ENCODE results near the gene RGS7BP.
A peak's percentile ranks its signal among the peaks of the same experiment; 100 is the strongest.

Gene RGS7BP

DNA sequence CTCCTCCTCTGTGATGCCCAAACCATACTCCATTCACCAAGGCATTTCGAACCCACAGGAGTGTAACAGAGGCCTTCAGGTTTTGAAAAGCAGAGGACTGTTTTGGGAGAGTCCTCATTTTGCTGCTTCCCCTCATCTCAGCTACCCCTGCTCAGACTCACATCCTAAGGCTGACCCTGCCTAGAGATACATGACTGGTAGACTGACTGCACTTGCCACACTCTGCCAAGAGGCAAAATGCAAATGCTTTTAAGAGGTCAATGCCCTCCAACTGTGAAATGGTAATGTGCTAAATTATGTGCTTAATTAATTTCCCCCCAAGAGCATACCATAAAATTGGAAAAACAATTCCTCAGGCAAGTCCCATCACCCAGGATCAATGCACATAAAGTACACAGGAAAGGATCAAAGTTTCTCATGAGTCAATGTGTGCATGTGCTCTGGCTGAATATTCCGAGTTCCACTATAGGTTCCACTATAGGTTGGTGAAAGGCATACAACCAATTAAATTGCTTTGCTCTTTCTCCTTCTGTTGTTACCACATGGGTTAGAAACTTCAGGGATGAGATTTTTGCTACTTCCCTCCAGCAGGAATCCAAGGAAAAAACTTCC lies 87.0 kb downstream of the RGS7BP start:
- no peak for DNase-seq (ENCODE audit: low read depth)
- H3K4me3 ChIP-seq (ENCODE audit: control insufficient read depth, low read depth, low read length) = no peak overlapping the region
- TF ChIP-seq, protein P1, sequence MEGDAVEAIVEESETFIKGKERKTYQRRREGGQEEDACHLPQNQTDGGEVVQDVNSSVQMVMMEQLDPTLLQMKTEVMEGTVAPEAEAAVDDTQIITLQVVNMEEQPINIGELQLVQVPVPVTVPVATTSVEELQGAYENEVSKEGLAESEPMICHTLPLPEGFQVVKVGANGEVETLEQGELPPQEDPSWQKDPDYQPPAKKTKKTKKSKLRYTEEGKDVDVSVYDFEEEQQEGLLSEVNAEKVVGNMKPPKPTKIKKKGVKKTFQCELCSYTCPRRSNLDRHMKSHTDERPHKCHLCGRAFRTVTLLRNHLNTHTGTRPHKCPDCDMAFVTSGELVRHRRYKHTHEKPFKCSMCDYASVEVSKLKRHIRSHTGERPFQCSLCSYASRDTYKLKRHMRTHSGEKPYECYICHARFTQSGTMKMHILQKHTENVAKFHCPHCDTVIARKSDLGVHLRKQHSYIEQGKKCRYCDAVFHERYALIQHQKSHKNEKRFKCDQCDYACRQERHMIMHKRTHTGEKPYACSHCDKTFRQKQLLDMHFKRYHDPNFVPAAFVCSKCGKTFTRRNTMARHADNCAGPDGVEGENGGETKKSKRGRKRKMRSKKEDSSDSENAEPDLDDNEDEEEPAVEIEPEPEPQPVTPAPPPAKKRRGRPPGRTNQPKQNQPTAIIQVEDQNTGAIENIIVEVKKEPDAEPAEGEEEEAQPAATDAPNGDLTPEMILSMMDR (IDR thresholded peaks at IDR 0.05; ENCODE audit: control insufficient read depth, insufficient read depth, low read depth, low read length, missing control alignments) = no peak

DNA sequence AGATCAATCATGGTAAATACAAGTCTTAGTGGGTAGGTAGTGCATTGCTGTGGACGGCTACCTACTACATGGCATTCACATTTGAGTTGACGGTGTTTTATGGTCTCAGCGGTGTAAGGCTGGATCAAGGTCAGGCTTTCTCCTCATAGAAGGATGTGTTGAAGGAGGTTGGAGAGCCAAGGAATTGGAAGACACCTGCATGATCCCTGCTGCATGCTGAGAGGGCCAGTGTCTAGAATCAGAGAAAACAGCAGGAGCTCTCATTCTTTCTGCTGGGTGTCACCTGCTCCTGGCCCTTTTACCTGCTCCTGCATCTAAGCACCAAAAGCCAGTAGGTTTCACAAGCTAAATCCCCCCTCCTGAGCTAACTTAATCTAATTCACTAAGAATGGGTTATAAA lies 88.2 kb downstream of the RGS7BP start:
- TF ChIP-seq, protein P1 (IDR thresholded peaks at IDR 0.05; ENCODE audit: control insufficient read depth, insufficient read depth, low read depth, low read length, missing control alignments) = no peak
- no peak overlapping the region for H3K4me3 ChIP-seq (ENCODE audit: control insufficient read depth, low read depth, low read length)

DNA sequence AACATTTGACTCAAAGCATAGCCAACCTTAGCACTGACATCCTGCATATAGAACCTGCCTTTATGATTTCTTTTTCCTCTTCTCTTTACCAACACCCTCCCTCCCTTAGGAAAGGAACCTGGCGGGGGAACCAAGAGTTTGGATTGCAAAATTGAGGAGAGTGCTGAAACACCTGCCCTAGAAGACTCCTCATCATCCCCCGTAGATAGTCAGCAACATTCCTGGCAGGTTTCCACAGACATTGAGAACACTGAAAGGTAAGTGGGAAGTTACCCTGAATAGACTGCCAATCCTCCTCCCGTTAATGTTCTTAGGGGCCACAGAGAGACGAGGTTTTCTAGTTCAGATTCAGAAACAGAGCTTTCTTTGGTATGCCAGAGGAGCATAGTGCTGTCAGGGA lies 88.8 kb downstream of the RGS7BP start:
- TF ChIP-seq, protein P1 (IDR thresholded peaks at IDR 0.05; ENCODE audit: control insufficient read depth, insufficient read depth, low read depth, low read length, missing control alignments) = no peak
- no peak for DNase-seq (ENCODE audit: low read depth)
- no peak overlapping the region for H3K4me3 ChIP-seq (ENCODE audit: control insufficient read depth, low read depth, low read length)

More for the DNA sequence above, 88.2 kb downstream of the RGS7BP start:
- no peak for DNase-seq (ENCODE audit: low read depth)

DNA sequence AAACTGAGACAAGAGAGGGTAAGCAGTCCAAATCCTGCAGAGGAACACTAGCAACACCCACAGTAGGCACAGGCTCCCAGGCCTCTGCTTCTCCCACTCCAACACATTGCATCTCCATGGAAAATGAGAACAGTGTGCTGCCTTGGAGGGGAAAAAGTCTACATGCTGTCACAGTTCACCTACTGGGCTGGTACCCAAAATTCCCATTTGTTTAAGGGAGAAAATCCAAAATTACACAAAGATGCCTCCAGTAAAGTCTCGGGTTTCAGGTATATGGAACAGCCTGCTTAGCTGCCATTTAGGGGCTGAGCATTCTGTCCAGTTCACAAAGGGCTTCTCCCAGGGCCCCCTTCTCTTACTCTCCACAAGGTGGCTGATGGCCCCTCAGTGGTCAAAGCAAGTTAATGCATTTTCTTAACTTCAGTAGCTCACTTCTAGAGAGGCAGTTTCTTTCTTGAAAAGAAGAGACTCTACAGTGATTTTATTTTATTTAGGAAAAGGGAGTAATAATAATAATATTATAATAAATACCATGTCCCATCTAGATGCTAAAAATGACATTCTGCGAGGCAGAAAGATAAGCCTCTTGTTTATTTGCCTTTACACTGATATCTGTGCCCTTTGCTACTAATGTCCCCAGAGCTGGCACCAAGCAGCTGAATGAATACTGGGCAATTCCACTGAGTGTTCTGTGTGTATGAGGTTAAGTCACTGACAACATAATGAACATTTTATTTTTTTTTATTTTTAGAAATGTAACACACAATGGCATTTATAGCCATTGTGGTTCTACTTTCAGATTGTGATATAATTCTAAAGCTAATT lies 89.4 kb downstream of the RGS7BP start:
- no peak overlapping the region for H3K4me3 ChIP-seq (ENCODE audit: control insufficient read depth, low read depth, low read length)
- TF ChIP-seq, protein P1 (IDR thresholded peaks at IDR 0.05; ENCODE audit: control insufficient read depth, insufficient read depth, low read depth, low read length, missing control alignments) = peak; percentile 9
- DNase-seq (ENCODE audit: low read depth) = no peak

DNA sequence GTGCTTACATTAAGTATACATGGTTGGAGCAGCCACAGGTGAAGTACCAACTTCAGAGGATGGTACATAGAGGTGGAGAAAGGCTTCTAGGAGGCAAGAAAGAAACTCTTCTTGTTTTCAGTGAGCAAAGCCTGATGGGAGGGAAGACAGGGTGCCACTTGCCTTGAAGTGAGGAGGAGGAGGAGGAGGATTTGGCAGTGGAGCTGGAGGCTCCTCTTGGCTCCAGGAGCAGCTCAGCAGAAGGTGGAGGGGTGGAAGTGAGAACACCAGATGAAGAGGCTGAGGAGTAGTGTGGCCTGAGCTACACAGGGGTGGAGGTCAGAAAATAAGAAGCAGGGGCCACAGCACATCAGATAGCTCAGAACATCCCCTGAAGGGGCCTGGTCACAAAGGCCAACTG lies 93.4 kb downstream of the RGS7BP start:
- TF ChIP-seq, protein P1 (IDR thresholded peaks at IDR 0.05; ENCODE audit: control insufficient read depth, insufficient read depth, low read depth, low read length, missing control alignments) = no peak
- no peak overlapping the region for H3K4me3 ChIP-seq (ENCODE audit: control insufficient read depth, low read depth, low read length)
- no peak for DNase-seq (ENCODE audit: low read depth)

DNA sequence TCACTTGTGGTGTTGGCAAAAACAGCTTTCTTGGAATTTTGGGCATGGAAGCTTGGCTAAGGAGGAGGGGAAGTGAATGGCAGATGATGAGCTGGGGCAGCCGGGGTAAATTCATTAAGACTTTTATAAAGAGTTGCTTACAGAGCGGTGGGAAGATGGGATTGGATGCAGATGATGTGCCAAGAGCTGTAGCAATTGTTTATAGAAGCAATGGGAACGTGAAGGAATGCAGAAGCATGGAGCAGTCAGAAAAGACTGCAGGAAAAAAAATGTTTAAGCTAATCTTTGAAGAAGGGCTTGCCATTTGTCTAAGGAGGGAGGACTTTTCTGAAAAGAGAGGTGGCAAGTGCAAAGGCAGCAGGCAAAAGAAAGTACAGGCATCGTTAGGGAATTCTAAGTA lies 97.9 kb downstream of the RGS7BP start:
- H3K4me3 ChIP-seq (ENCODE audit: control insufficient read depth, low read depth, low read length) = no peak overlapping the region
- DNase-seq (ENCODE audit: low read depth) = no peak
- TF ChIP-seq, protein P1 (IDR thresholded peaks at IDR 0.05; ENCODE audit: control insufficient read depth, insufficient read depth, low read depth, low read length, missing control alignments) = no peak
